Progenitor cell of endocrine pancreas (in vitro differentiated cells): ENCODE results near the gene CNTN5. TPM values are rescaled to one million over a fixed set of nuclear protein-coding genes. Genes with fewer than 3 reads are reported as not detected.

Experiments
- DNase-seq: peaks from one replicate; pipeline ENCODE4 v3.0.0; 2021; ENCODE audit warnings: low spot score; ENCODE audit not compliant: unreplicated experiment
- H3K27ac Mint-ChIP-seq: 2 replicates; pipeline ENCODE4 v1.8.0; 2021; ENCODE audit warnings: mild to moderate bottlenecking, moderate library complexity, mixed read lengths
- H3K27me3 Mint-ChIP-seq: 2 replicates; pipeline ENCODE4 v1.8.0; 2021; ENCODE audit warnings: mixed read lengths
- H3K36me3 Mint-ChIP-seq: 2 replicates; pipeline ENCODE4 v1.8.0; 2022; ENCODE audit warnings: mixed read lengths; ENCODE audit not compliant: insufficient read depth
- H3K4me1 Mint-ChIP-seq: 2 replicates; pipeline ENCODE4 v1.8.0; 2021; ENCODE audit warnings: low read depth, mixed read lengths
- H3K4me3 Mint-ChIP-seq: 2 replicates; pipeline ENCODE4 v1.8.0; 2021; ENCODE audit warnings: low read depth, mild to moderate bottlenecking, moderate library complexity, mixed read lengths
- H3K9me3 Mint-ChIP-seq: 2 replicates; pipeline ENCODE4 v1.8.0; 2021; ENCODE audit warnings: low read depth, mixed read lengths
- total RNA-seq: library from RNA; stranded (reverse); gene quantifications from 2 replicates; pipeline ENCODE4 v1.2.1, GENCODE V29; 2021
- TF ChIP-seq, protein P1 (sequence below): fragments of 200-600 bp; sonication (generic); IDR thresholded peaks from one replicate; pipeline ENCODE4 v1.5.0; 2021; ENCODE audit warnings: antibody characterized with exemption, mild to moderate bottlenecking; ENCODE audit not compliant: unreplicated experiment

CNTN5 gene
- total RNA-seq, 1 donor from 2014 or later = 0.50 TPM

DNA sequence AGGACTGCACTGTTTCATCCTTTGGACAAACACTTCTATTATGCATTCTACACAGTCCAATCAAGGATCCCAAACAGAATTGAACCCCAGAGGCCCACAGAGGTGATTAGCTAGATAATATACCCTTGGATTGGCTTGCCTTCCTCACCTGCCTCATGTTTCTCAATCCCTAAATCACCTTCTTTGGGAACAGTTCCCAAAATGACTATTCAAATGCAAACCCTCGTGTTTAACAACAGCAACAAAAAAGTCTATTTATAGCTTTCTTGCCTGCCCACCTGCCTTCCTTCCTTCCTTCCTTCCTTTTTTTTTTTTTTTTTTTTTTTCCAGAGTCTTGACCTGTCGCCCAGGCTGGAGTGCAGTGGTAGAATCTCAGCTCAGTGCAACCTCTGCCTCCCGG lies 180.0 kb downstream of the CNTN5 start:
- TF ChIP-seq, protein P1, sequence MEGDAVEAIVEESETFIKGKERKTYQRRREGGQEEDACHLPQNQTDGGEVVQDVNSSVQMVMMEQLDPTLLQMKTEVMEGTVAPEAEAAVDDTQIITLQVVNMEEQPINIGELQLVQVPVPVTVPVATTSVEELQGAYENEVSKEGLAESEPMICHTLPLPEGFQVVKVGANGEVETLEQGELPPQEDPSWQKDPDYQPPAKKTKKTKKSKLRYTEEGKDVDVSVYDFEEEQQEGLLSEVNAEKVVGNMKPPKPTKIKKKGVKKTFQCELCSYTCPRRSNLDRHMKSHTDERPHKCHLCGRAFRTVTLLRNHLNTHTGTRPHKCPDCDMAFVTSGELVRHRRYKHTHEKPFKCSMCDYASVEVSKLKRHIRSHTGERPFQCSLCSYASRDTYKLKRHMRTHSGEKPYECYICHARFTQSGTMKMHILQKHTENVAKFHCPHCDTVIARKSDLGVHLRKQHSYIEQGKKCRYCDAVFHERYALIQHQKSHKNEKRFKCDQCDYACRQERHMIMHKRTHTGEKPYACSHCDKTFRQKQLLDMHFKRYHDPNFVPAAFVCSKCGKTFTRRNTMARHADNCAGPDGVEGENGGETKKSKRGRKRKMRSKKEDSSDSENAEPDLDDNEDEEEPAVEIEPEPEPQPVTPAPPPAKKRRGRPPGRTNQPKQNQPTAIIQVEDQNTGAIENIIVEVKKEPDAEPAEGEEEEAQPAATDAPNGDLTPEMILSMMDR = no peak
- Mint-ChIP-seq H3K4me3 (no peak overlapping the region), H3K27ac (no peak overlapping the region), H3K9me3 (no peaks in the 10 kb centered on the region), H3K4me1 (no peaks in the 10 kb centered on the region), H3K36me3 (no peaks in the 10 kb centered on the region), H3K27me3 (no peaks in the 10 kb centered on the region)
- no peak for DNase-seq

- Mint-ChIP-seq H3K27me3 (no peaks in the 10 kb centered on the region), H3K4me1 (no peaks in the 10 kb centered on the region), H3K4me3 (no peak overlapping the region), H3K36me3 (no peaks in the 10 kb centered on the region), H3K9me3 (no peaks in the 10 kb centered on the region), H3K27ac (no peak overlapping the region)
- no peak for DNase-seq
- TF ChIP-seq, protein P1 = no peak
Measured at GRCh38 chr11:99208813-99209212, 188.1 kb downstream of the CNTN5 start.

- TF ChIP-seq, protein P1 = no peak
- no peaks in the 10 kb centered on the region for H3K27me3 Mint-ChIP-seq
- no peaks in the 10 kb centered on the region for H3K36me3 Mint-ChIP-seq
- no peak overlapping the region for H3K27ac Mint-ChIP-seq
- DNase-seq = no peak
- H3K4me1 Mint-ChIP-seq = peaks cover 1% of the 10 kb centered on the region
- H3K9me3 Mint-ChIP-seq = peaks cover 8% of the 10 kb centered on the region
- no peak overlapping the region for H3K4me3 Mint-ChIP-seq
Measured at GRCh38 chr11:99229544-99229943, 208.8 kb downstream of the CNTN5 start.

GRCh38 chr11:99234534-99234933 lies 213.8 kb downstream of the CNTN5 start:
- DNase-seq = no peak
- Mint-ChIP-seq H3K4me1 (no peaks in the 10 kb centered on the region), H3K27ac (no peak overlapping the region), H3K4me3 (no peak overlapping the region), H3K27me3 (no peaks in the 10 kb centered on the region), H3K9me3 (peaks cover 8% of the 10 kb centered on the region), H3K36me3 (no peaks in the 10 kb centered on the region)
- TF ChIP-seq, protein P1 = no peak

- Mint-ChIP-seq H3K4me3 (no peak overlapping the region), H3K4me1 (peaks cover 3% of the 10 kb centered on the region), H3K9me3 (no peaks in the 10 kb centered on the region), H3K27me3 (no peaks in the 10 kb centered on the region), H3K36me3 (no peaks in the 10 kb centered on the region), H3K27ac (no peak overlapping the region)
- no peak for DNase-seq
- TF ChIP-seq, protein P1 = no peak
Measured at GRCh38 chr11:99238401-99238800, 217.7 kb downstream of the CNTN5 start.
